Myocyte (in vitro differentiated cells): ENCODE measurements around the gene HPRT1. TPM values are rescaled to one million over a fixed set of nuclear protein-coding genes. Genes with fewer than 3 reads are reported as not detected.
"Not testable (repeated sequence)": the region's sequence is repeated elsewhere in the genome, so short reads cannot be mapped to it uniquely, and the experiment has no call there.

ENCODE experiments used
- DNase-seq: peaks from one replicate; pipeline ENCODE4 v3.0.0-alpha.2; 2012; ENCODE audit warnings: low read depth
- polyA plus RNA-seq: library from polyadenylated mRNA; unstranded; fragments of >200 nt; gene quantifications from one replicate; pipeline ENCODE4 v1.2.1, GENCODE V29; 2012; ENCODE audit warnings: missing spikeins
- total RNA-seq: library from RNA; depleted of rRNA; stranded (reverse); fragments of >200 nt; gene quantifications from 2 replicates; pipeline ENCODE4 v1.2.3, GENCODE V29; 2014

HPRT1 gene, protein sequence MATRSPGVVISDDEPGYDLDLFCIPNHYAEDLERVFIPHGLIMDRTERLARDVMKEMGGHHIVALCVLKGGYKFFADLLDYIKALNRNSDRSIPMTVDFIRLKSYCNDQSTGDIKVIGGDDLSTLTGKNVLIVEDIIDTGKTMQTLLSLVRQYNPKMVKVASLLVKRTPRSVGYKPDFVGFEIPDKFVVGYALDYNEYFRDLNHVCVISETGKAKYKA
- total RNA-seq: 5.4 and 6.6 TPM in 2 replicates
- 16.1 TPM for polyA plus RNA-seq

- peak; percentile 72 for DNase-seq
Observed at GRCh38 chrX:134460005-134460861, at the start of gene HPRT1. Gene HPRT1, plus strand, starts transcription at chrX:134460165. Its CDS starts 147 bp downstream, at chrX:134460312.

DNA sequence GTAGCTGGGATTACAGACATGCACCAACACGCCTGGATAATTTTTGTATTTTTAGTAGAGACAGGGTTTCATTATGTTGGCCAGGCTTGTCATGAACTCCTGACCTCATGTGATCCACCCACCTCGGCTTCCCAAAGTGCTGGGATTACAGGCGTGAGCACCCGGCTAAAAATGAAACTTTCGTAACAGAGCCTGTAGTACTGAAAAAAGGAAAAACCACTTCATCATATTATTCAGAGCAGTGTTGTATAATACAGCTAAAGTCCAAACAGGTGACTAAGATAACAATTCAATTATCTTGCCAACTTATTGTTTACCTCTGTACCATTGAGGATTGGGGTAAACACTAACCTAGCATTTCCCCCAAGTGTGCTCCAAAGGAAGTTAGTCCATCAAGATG, 43.9 kb upstream of the HPRT1 start:
- DNase-seq: no peak

DNA sequence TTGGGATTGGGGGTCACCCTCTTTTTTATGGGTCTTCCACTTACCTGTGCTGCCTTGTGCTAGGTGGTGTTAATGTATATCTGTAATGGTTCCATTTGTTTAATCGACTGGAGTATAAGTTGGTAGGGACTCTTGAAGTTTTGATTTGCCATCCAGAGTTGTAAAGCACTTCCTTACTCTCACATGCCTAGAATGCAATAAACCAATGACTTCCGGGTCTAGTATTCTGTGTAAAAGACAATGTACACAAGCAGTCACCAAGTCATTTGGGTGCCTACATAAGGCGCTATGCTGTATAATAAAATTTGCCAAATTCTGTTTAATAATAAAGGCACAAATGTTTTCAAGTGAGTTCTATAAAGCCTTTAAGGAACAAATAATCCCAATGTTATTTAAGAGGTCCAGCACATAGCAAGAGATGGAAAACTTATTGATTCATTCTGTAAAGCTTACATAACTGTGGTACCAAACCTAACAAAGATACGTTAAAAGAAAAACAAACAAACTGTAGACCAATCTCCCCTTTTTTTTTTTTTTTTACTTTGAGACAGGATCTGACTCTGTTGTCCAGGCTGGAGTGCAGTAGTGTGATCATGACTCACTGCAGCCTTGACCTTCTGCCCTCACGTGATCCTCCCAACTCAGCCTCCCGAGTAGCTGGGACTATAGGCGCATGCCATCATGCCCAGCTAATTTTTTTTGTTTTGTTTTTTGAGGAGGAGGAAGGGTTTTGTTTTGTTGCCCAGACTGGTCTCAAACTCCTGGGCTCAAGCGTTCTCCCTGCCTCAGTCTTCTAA, 41.5 kb upstream of the HPRT1 start:
- no peak for DNase-seq

DNA sequence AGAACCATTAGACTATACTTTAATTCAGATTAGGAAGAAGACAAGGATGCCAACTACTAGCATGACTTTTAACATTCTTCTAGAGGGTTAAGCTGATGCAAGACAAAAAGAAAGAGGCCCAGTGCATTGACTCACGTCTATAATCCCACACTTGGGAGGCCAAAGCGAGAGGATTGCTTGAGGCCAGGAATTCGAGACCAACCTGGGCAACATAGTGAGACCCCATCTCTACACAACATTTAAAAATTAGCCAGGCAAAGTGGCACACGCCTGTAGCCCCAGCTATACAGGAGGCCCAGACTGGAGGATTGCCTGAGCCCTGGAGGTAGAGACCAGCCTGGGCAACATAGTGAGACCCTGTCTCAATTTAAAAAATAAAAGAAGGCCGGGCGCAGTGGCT, 40.2 kb upstream of the HPRT1 start:
- no peak for DNase-seq

DNA sequence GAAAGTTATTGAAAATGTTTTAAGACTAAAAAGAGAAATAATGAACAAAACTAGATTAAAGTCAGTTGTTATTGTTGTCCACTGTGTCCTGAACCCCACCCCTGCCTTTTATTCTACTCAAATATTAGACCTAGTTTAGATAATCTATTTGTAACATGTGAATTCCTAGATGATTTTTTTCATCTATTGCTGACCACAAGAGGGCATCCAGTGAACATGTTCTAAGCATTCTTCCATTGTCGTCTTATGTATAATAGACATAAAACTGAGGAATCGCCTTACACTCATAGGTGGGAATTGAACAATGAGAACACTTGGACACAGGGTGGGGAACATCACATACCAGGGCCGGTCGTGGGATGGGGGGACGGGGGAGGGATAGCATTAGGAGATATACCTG, 36.4 kb upstream of the HPRT1 start:
- peak; percentile 2 for DNase-seq

- DNase-seq: no peak
Observed at GRCh38 chrX:134426281-134426680, 33.7 kb upstream of the HPRT1 start.

- DNase-seq: no peak
Observed at GRCh38 chrX:134431894-134432293, 28.1 kb upstream of the HPRT1 start.

GRCh38 chrX:134435894-134436293, 24.1 kb upstream of the HPRT1 start:
- DNase-seq: no peak

DNA sequence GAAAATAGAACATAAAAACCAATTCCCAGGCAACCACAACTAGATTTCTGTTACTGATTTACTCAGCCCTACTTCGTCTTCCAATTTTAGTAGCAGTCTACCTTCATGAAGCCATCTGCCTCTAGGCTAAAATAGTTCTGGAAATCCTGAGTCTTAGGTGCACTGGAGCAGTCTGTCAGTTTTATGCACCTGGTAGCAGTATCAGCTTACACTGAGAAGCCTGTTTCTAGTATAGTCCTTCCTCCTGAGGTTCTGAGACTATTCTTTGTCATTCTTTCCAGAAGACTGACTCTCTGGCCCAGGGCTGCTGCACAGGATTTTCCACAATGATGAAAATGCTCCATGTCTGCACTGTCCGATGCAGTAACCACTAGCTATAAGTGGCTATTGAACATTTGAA, 16.9 kb upstream of the HPRT1 start:
- peak; percentile 1 for DNase-seq

DNA sequence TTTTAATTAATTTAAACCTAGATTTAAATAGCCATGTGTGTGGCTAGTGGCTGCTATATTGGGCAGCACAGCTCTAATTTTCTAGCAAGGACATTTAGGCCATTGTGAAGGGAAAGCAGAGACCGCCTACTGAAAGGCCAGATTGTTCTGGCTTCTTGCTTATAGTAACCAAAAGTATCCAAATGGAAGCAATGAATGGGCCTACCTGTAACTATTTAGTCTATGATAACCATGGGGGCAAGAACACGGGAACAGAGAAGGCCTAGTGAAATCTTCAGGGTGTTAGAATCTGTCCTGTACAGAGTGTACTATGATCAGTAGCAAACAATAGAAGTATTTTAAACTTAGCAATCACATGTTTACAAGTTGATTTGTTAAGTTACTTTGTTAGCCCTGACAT, 16.5 kb upstream of the HPRT1 start:
- DNase-seq: no peak

DNA sequence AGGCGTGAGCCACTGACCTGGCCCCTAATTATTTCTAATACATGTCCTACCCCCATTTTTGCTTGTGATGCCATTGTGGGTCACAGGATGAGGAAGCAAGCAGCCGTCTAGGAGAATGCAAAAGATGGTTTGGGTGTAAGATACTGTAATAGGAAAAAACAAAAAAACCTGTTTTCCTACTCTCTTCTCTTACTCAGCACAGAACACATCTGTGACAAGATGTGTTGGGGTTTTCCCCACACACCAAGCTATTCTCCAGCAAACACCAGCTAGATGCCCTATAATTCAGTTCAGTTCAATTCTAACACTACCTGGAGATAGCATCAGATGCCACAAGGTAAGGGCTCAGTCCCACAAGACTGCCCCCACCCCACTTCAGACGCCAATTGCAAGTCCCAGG, 15.3 kb upstream of the HPRT1 start:
- no peak for DNase-seq

DNA sequence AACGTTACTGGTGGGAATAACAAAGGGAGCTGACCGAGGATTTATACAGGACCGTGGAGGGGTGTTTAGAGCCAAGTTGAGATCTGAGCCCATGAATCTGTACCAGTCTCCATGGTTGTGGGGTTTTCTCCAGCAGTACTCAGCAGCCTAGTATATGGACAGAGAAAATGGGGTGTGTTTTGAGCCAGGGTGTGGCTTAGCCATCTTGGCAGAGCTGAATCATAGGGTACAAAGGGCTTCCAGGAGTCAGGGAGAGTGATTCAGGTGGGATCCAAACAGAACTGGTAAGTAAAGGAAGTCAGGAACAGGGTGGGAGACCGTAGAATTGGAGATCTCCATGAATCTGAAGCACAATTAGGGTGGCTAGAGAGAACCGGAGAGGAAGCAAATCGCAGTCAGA, 7.4 kb upstream of the HPRT1 start:
- no peak for DNase-seq

DNA sequence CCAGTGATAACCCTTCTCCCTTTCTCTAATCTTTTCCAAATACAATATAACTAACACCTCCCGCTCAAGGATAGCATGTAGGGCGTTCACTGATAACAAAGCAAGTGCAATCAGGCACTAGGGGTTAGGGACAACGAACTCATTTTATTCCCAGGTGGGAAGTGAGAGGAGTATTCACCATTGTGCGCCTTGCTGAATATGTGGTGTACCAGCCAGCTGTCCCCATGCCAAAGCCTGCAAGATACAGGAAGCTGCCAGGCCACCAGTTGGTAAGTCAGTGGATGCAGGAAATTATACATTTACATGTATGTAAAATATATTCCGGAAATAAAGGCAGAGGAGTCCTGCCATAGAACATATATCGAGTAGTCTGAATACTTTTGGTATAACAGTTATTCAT, 6.3 kb upstream of the HPRT1 start:
- no peak for DNase-seq

DNA sequence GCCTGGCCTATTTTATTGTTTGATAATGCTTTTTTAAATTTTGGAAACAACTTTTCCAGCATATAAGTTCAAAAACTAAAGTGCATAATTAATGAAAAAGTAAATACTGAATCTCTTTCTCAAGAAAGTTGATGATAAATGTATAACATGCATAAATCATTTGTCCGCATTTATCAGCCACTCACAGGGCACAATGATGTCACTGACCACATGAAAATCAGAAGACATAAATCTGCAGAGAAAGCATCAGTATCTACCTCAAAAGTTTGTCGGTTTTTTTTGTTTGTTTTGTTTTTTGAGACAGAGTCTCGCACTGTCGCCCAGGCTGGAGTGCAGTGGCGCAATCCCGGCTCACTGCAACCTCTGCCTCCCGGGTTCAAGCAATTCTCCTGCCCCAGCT, 5.5 kb upstream of the HPRT1 start:
- DNase-seq: no peak

DNA sequence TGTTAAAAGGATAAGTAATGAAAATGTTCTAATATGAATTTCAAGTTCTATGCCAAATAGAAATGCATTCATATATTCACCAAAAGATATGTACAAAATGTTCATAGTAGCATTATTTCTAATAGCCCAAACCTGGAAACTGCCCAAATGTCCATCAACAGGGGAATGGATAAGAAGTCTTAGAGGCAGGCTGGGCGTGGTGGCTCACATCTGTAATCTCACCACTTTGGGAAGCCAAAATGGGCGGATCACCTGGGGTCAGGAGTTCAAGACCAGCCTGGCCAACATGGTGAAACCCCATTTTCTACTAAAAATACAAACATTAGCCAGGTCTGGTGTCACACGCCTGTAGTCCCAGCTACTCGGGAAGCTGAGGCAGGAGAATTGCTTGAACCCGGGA, 2.3 kb upstream of the HPRT1 start:
- DNase-seq: no peak

GRCh38 chrX:134459683-134460004, 321 bp upstream of the HPRT1 start:
- DNase-seq: no peak

GRCh38 chrX:134460862-134461220, 876 bp downstream of the HPRT1 start:
- DNase-seq: peak; percentile 3

DNA sequence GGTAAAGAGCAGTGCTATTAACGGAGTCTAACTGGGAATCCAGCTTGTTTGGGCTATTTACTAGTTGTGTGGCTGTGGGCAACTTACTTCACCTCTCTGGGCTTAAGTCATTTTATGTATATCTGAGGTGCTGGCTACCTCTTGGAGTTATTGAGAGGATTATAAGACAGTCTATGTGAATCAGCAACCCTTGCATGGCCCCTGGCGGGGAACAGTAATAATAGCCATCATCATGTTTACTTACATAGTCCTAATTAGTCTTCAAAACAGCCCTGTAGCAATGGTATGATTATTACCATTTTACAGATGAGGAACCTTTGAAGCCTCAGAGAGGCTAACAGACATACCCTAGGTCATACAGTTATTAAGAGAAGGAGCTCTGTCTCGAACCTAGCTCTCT, 1.5 kb downstream of the HPRT1 start:
- DNase-seq: no peak

DNA sequence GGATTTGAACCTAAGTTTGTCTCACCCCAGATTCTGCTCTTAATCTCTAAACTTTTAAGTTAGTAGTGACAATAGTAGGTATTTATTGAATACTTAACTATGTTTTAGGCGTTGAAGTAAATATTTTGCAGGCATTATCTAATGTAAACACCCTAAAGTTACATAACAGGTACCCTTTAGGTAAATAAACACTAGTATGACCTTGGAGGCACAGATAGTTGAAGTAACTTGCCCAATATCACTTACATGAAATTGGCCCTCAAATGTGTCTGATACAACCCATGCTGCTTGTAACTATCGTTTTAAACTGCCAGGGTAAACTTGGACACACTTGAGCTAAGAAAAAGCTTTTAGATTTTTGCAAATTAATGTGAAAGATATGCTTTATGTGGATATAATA, 3.0 kb downstream of the HPRT1 start:
- DNase-seq: no peak

GRCh38 chrX:134464453-134464852, 4.5 kb downstream of the HPRT1 start:
- DNase-seq: not testable (repeated sequence)

DNA sequence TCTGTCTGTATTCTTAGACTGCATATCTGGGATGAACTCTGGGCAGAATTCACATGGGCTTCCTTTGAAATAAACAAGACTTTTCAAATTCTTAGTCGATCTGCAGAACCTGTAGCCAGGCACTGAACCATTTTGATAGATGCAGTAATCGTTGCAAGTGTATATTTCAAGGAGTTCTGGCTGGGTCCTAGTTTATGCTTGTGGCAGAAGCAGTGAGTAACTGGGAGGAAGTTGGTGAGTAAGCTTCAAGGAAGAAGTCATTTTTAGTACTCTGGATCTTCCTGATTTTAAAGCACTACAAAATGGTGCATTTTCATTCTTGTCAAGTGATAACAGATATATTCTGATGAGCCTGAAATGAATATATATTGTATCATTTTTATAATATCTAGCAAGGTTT, 9.5 kb downstream of the HPRT1 start:
- DNase-seq: peak; percentile 4

GRCh38 chrX:134470013-134470412, 10.0 kb downstream of the HPRT1 start:
- no peak for DNase-seq
